Measurements from ENCODE around the gene GOLGA6D. TPM values are rescaled to one million over a fixed set of nuclear protein-coding genes. Genes with fewer than 3 reads are reported as not detected.

The GOLGA6D gene
- total and polyA plus RNA-seq, 2 donors (not counting 3 experiments of a cell fraction or from before 2014, with no cell fraction given), result not detected

GRCh38 chr15:75325922-75326321 is 43.3 kb downstream of the GOLGA6D start:
- Histone ChIP-seq H2AFZ (ENCODE audit: low read depth, low read length) (no peak overlapping the region), H3K4me3 (replicated peaks in 1 of 3; ENCODE audit: insufficient read depth in 1 of 3, low read depth in 1 of 3, low read length in 3 of 3) (no peak overlapping the region), H3K36me3 (ENCODE audit: control insufficient read depth in 2 of 2, extremely low read depth in 1 of 2, insufficient read depth in 2 of 2, low read length in 2 of 2) (no peaks in the 10 kb centered on the region), H3K27me3 (ENCODE audit: control insufficient read depth in 2 of 2, insufficient read depth in 2 of 2, low read length in 2 of 2) (peaks cover 0 to 2% of the 10 kb centered on the region in 2 experiments), H3K4me1 (ENCODE audit: control insufficient read depth, extremely low read depth, insufficient read depth, low read length) (no peaks in the 10 kb centered on the region), H3K9me3 (replicated peaks; ENCODE audit: control insufficient read depth, insufficient read depth, low read length) (no peaks in the 10 kb centered on the region), H3K4me2 (ENCODE audit: insufficient read depth, low read length) (no peak overlapping the region), H4K20me1 (replicated peaks; ENCODE audit: control insufficient read depth, extremely low read depth, insufficient read depth, low read length) (no peaks in the 10 kb centered on the region), H3K79me2 (ENCODE audit: control insufficient read depth, insufficient read depth, low read length) (no peaks in the 10 kb centered on the region), H3K9me1 (replicated peaks; ENCODE audit: control insufficient read depth, extremely low read depth, insufficient read depth, low read length) (no peaks in the 10 kb centered on the region), H3K27ac (ENCODE audit: insufficient read depth, low read depth, low read length) (no peak overlapping the region), H3K9ac (replicated peaks; ENCODE audit: extremely low read depth, insufficient read depth, low read length) (no peak overlapping the region)
- no peak for FAIRE-seq
- dilution Hi-C loops (cut with MboI; ENCODE audit: extremely low pct_ligation_motif_present, low sequenced_read_pairs), result no loop called here
- DNase-seq (ENCODE audit: low read depth, low spot score), result no peak
- no TSS peak for BruUV-seq (replicated peaks)
- POLR2A ChIA-PET, result no interaction called here
- no peak for TF ChIP-seq CTCF (IDR thresholded peaks at IDR 0.05; ENCODE audit: extremely low read depth in 1 of 2, insufficient read depth in 1 of 2, low read depth in 1 of 2, low read length in 2 of 2)
- TF ChIP-seq JUN (IDR thresholded peaks at IDR 0.05; ENCODE audit: borderline replicate concordance, insufficient read depth, insufficient read length, low read depth), result no peak
- no peak for TF ChIP-seq EZH2 (IDR thresholded peaks at IDR 0.05; ENCODE audit: borderline replicate concordance, low read depth, low read length, severe bottlenecking)
- TF ChIP-seq, protein P1, sequence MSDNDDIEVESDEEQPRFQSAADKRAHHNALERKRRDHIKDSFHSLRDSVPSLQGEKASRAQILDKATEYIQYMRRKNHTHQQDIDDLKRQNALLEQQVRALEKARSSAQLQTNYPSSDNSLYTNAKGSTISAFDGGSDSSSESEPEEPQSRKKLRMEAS (IDR thresholded peaks at IDR 0.05; ENCODE audit: insufficient read depth, insufficient read length), result no peak
- TF ChIP-seq POLR2AphosphoS5 (IDR thresholded peaks at IDR 0.05; ENCODE audit: insufficient read depth, low read depth, low read length), result no peak
- TF ChIP-seq POLR2A (IDR thresholded peaks at IDR 0.05; ENCODE audit: low read depth, low read length), result no peak
- no peak for TF ChIP-seq FOS (IDR thresholded peaks at IDR 0.05; ENCODE audit: borderline replicate concordance, insufficient read depth, low read length)
- TF ChIP-seq GATA2 (IDR thresholded peaks at IDR 0.05; ENCODE audit: insufficient read depth, insufficient read length, low read depth, low read length), result no peak
- no peak for TF ChIP-seq MYC (IDR thresholded peaks at IDR 0.05; ENCODE audit: low read depth, low read length)
- CTCF ChIA-PET, result no interaction called here
- intact Hi-C loops (cut with micrococcal nuclease), result no loop called here

Data from endothelial cell of umbilical vein (primary cell).